ENCODE results near the gene OR52E1.

The OR52E1 gene

DNA sequence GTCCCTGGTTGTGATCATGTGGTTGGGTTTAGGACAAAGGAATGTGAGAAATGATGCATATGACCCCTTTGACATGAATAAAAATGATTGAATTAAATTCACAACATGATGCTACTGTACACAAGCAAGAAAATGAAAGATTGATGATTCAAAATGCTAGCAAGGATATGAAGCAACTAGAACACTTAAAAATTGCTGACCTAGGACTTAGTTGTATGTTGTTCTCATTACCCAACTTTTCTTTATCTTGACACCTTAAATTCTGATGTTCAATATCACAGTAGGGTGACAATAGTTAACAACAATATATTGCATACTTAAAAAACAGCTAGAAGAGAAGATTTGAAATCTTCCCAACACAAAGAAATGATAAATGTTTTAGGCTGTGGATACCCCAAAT, 48.2 kb downstream of the OR52E1 start:
- peaks cover 7% of the 10 kb centered on the region for H3K9me3 Mint-ChIP-seq
- no peak overlapping the region for H3K4me3 Mint-ChIP-seq
- H3K27me3 Mint-ChIP-seq (ENCODE audit: low read depth, poor library complexity) = peaks cover 6% of the 10 kb centered on the region
- no peaks in the 10 kb centered on the region for H3K4me1 Mint-ChIP-seq
- TF ChIP-seq CTCF (IDR thresholded peaks at IDR 0.05) = no peak
- no peak for DNase-seq
- no peaks in the 10 kb centered on the region for H3K36me3 Mint-ChIP-seq (ENCODE audit: low read depth)
- H3K27ac Mint-ChIP-seq = no peak overlapping the region

- no peak for DNase-seq
- Mint-ChIP-seq H3K27me3 (ENCODE audit: low read depth, poor library complexity) (peaks cover 3% of the 10 kb centered on the region), H3K4me1 (no peaks in the 10 kb centered on the region)
Observed at GRCh38 chr11:5118893-5119292, 49.5 kb downstream of the OR52E1 start.

More at GRCh38 chr11:5118893-5119292, 49.5 kb downstream of the OR52E1 start:
- TF ChIP-seq CTCF (IDR thresholded peaks at IDR 0.05) = no peak
- H3K9me3 Mint-ChIP-seq = peaks cover 7% of the 10 kb centered on the region
- H3K27ac Mint-ChIP-seq = no peak overlapping the region
- H3K36me3 Mint-ChIP-seq (ENCODE audit: low read depth) = no peaks in the 10 kb centered on the region
- H3K4me3 Mint-ChIP-seq = no peak overlapping the region
